Activated CD4-positive, alpha-beta T cell treated with anti-CD3 and anti-CD28 coated beads, Interleukin-2, amount 50 U/mL, for 4 hours (primary cell): ENCODE data around the gene SPTBN4.
A peak's percentile ranks its signal among the peaks of the same experiment; 100 is the strongest.

Experiments
- DNase-seq, 2 experiments: peaks; one replicate each; pipeline ENCODE4 v3.0.0-alpha.2; 2020

Gene SPTBN4

GRCh38 chr19:40605216-40605971, 138.6 kb downstream of the SPTBN4 start:
- DNase-seq = peak; percentile 76 to 83

GRCh38 chr19:40607311-40608239, 140.8 kb downstream of the SPTBN4 start:
- no peak for DNase-seq

GRCh38 chr19:40608240-40608621, 141.4 kb downstream of the SPTBN4 start:
- no peak for DNase-seq

GRCh38 chr19:40608957-40609356, 142.2 kb downstream of the SPTBN4 start:
- DNase-seq = no peak

GRCh38 chr19:40609561-40610395, 143.0 kb downstream of the SPTBN4 start:
- DNase-seq = peak; percentile 83 to 88

GRCh38 chr19:40610396-40611064, 143.7 kb downstream of the SPTBN4 start:
- DNase-seq = peak; percentile 47 to 55

GRCh38 chr19:40611096-40611495, 144.3 kb downstream of the SPTBN4 start:
- no peak for DNase-seq

- DNase-seq = no peak
Observed at GRCh38 chr19:40611900-40612698, 145.3 kb downstream of the SPTBN4 start.

- DNase-seq = peak; percentile 81 to 82
Observed at GRCh38 chr19:40612831-40613689, 146.3 kb downstream of the SPTBN4 start.

GRCh38 chr19:40613690-40614621, 147.2 kb downstream of the SPTBN4 start:
- peak; percentile 90 for DNase-seq

- DNase-seq = peak; percentile 98 to 99
Observed at GRCh38 chr19:40614622-40615411, 148.0 kb downstream of the SPTBN4 start.

GRCh38 chr19:40616178-40616577, 149.4 kb downstream of the SPTBN4 start:
- DNase-seq = no peak

GRCh38 chr19:40616941-40617340, 150.1 kb downstream of the SPTBN4 start:
- DNase-seq = no peak

- no peak for DNase-seq
Observed at GRCh38 chr19:40617961-40618360, 151.2 kb downstream of the SPTBN4 start.

GRCh38 chr19:40619333-40620160, 152.7 kb downstream of the SPTBN4 start:
- DNase-seq = no peak

- no peak for DNase-seq
Observed at GRCh38 chr19:40620161-40620485, 153.3 kb downstream of the SPTBN4 start.

- DNase-seq = no peak
Observed at GRCh38 chr19:40621283-40621682, 154.5 kb downstream of the SPTBN4 start.
